Fibroblast of mammary gland (primary cell): Measurements from ENCODE around the gene MAG.

Experiments used
- DNase-seq: peaks from one replicate; pipeline ENCODE4 v3.0.0-alpha.2; 2010; ENCODE audit warnings: low read depth
- H3K4me3 ChIP-seq: 2 replicates; pipeline ENCODE4 v1.5.1; 2011; ENCODE audit warnings: low read depth, mild to moderate bottlenecking, low read length, moderate library complexity; ENCODE audit not compliant: control insufficient read depth
- CTCF ChIP-seq: conservative IDR thresholded peaks from 2 replicates; pipeline ENCODE4 v1.5.1; 2011; ENCODE audit warnings: low read depth, low read length, inconsistent platforms; ENCODE audit not compliant: control insufficient read depth, insufficient read depth

MAG gene

GRCh38 chr19:35266520-35267352 is 25.2 kb upstream of the MAG start:
- DNase-seq = peak; percentile 7
- no peak for TF ChIP-seq CTCF
- peak overlapping the region; percentile 86 for H3K4me3 ChIP-seq

DNA sequence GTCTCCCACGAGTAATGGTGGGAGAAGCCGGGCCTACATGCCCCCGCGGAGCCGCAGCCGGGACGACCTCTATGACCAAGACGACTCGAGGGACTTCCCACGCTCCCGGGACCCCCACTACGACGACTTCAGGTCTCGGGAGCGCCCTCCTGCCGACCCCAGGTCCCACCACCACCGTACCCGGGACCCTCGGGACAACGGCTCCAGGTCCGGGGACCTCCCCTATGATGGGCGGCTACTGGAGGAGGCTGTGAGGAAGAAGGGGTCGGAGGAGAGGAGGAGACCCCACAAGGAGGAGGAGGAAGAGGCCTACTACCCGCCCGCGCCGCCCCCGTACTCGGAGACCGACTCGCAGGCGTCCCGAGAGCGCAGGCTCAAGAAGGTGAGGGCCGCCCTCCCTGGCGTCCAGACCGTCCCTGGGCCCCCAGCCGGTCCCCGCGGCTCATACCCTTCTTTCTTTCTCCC is 24.6 kb upstream of the MAG start:
- peak overlapping the region; percentile 86 for H3K4me3 ChIP-seq
- no peak for TF ChIP-seq CTCF
- DNase-seq = no peak

DNA sequence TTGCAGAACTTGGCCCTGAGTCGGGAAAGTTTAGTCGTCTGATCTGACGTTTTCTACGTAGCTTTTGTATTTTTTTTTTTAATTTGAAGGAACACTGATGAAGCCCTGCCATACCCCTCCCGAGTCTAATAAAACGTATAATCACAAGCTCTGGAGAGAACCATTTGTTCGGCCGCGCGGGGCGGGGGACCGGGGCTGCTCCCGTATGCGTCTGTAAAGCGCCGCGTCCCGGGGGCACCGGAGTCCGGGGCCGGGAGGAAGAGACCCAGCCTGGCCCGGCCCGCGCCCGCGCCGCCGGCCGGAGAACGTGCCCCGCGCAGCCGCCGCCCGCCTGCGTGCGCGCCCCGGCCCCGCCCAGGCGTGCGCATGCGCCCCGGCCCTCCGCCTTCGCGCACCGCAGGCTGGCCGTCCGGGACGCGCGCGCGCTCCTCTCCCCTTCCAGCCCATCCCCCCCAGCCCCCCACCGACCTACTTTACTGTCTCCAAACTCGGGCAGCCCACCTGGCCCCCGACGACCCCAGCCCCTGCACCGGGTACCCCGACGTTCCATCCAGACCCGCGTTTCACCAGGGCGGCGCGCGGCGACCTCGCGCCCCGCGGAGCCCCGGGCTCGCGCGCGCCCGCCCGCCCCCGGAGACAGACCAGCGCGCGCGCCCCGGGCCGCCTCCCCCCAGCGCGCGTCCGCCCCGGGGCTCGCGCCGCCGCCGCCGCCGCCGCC is 24.0 kb upstream of the MAG start:
- DNase-seq = peak; percentile 53
- TF ChIP-seq CTCF = no peak
- peak overlapping the region; percentile 86 for H3K4me3 ChIP-seq

GRCh38 chr19:35268536-35269437 is 23.2 kb upstream of the MAG start, which contains the start of gene USF2:
Gene USF2, plus strand, starts transcription at chr19:35268962. Its CDS starts 140 bp downstream, at chr19:35269102.
- peak within 1 kb of the TSS; percentile 86 for H3K4me3 ChIP-seq
- no peak for TF ChIP-seq CTCF
- DNase-seq = peak; percentile 59

- peak; percentile 74 for DNase-seq
- peak; percentile 42 for TF ChIP-seq CTCF
- peak overlapping the region; percentile 38 for H3K4me3 ChIP-seq
These were observed 22.4 kb upstream of the MAG start for GRCh38 chr19:35269438-35270117.
